GF-D8 (cell line): ENCODE results near the gene STPG4.
"Not testable (repeated sequence)": the region's sequence is repeated elsewhere in the genome, so short reads cannot be mapped to it uniquely, and the experiment has no call there.

ENCODE experiments used
- DNase-seq: peaks from one replicate; lab custom pipeline; 2025; lab: John Stamatoyannopoulos, UW

STPG4 gene

GRCh38 chr2:47172922-47173695 is 18.0 kb upstream of the STPG4 start:
- no peak for DNase-seq

DNA sequence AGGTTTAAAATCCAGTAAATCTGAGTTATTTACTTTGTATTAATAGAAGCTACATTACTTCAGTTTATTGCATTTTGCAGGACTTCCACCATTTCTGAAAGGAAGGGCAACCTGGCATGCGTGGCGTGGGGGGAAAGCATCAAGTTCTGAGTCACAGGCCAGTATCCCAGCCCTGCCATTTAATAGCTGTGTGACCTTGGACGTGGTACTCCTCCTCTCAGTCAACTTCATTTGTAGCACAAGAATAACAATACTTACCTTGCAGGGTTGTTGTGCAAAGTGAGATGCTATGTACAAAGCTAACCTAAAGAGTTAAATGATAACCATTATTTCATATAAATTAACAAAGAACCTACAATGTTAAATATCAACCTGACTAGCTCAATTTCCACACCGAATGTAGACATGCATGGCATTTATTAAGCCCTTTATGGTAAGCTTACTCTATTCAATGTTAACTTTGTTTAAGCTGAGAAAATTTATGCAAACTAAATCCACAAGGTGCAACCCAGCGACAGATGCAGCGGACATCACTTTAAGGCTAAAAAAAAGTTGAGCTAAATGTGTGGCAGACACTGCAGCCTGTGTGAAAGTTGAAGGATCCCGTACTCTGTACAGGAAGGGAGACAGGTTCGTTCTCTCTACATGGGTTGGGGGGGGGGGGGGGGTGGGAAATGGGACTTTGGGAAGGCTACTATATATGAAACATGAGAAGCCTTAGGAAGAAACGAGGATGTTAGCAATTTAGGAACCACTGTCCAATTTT is 17.2 kb upstream of the STPG4 start:
- no peak for DNase-seq

DNA sequence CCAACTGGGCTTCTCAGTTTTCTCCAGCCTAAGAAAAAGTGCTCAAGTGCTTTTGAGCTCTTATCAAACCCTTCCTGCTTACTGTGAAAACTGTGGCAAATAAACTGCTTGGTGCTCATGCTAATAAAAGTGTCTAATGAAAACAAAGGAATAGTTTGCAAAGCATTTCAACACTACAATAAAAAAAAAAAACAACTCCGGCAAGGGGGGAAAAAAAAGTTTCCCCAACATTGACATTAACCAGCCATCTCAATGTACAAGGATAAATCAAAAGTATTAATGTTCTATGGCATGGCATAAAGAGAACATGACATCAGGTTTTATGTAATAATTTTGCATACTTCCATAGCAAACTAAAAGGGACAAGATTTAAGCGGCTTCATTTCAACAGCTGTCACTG is 14.7 kb upstream of the STPG4 start:
- DNase-seq = no peak

DNA sequence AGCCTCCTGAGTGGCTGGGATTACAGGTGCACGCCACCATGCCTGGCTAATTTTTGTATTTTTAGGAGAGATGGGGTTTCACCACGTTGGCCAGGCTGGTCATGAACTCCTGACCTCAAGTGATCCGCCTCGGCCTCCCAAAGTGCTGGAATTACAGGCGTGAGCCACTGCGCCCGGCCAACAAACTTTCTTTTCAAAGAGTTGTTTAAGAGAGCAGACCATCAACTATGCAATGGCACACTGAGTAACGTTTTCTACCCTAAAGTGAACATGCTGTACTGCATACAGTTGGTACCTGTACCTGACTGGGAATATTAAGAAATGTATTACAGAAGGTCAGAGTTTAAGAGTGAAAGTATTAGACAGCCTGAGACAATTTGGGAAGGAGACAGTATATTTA is 13.8 kb upstream of the STPG4 start:
- DNase-seq = not testable (repeated sequence)

DNA sequence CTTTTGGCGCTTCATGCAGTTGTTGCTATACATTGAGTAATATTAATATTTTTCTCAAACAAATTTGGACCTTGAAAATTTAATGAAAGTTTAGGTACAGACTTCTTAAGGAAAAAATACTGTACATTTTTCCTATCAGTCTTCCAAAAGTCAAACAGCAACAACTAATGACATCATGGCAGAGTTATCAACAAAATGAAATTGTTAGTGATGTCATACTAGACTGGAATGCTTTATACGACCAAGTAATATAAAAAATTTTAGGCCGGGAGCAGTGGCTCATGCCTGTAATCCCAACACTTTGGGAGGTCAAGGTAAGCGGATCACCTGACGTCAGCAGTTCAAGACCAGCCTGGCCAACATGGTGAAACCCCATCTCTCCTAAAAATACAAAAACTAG is 12.0 kb upstream of the STPG4 start:
- no peak for DNase-seq

- no peak for DNase-seq
Measured at GRCh38 chr2:47165001-47165555, 10.0 kb upstream of the STPG4 start.

DNA sequence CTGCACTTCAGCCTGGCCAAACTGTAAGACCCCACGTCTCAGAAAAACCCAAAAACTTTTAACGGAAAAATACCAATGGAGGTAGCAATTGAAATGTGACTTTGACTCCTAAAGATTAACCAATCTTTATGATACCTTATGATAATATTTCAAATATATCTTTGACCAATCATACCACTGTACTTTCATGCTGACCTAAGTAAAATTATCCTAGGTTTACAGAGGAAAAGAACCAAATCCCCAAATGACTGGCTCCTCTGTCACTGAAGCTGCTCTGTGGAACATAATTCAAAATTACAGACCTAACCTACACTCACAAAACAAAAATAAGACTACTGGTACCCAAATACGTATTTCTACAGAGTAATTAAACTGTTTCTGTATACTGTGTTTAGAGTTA is 7.7 kb upstream of the STPG4 start:
- no peak for DNase-seq

GRCh38 chr2:47161475-47161874 is 6.4 kb upstream of the STPG4 start:
- DNase-seq = no peak

DNA sequence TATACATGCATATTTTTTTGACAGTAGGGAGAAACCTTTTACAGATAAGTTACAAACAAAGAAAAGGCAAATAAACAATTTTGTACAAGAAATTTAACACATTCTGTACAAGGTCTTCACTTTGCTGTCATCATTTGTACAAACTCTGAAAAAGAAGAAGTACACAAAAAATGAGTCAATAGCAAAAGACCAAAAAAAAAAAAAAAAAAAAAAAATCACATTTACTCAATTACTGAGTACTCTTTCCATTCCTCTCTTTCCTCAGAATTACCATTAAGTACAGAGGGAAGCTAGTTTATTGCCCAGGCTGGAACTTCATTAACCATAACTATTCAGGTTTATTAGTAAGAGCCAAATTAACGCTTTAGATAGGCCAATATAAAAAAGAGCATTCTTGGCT is 5.6 kb upstream of the STPG4 start:
- no peak for DNase-seq

- no peak for DNase-seq
Measured at GRCh38 chr2:47160211-47160610, 5.1 kb upstream of the STPG4 start.

DNA sequence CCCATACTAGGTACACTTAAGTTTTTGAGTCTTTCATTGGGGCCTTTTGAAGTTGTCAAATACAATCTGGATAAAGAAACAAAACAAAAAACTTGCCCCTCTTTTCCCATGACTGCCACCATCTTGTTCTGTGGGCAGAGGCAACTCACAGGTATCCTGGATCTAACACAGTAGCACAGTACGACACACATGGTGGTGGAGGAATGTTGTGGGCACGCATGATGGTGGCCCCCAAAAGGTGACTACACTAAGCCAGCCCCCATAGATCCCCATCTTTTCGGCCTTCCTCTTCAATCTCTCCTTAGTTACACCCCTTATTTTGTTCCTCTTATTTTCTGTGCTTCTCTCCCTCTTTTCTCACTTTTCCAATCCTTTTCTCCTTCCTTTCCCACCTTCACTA is 4.5 kb upstream of the STPG4 start:
- DNase-seq = no peak

GRCh38 chr2:47158576-47158975 is 3.5 kb upstream of the STPG4 start:
- no peak for DNase-seq

- DNase-seq = no peak
Measured at GRCh38 chr2:47152803-47153202, 2.3 kb downstream of the STPG4 start.

GRCh38 chr2:47150175-47150574 is 4.9 kb downstream of the STPG4 start:
- no peak for DNase-seq

- no peak for DNase-seq
Measured at GRCh38 chr2:47147021-47147420, 8.1 kb downstream of the STPG4 start.

GRCh38 chr2:47145466-47145865 is 9.6 kb downstream of the STPG4 start:
- no peak for DNase-seq

DNA sequence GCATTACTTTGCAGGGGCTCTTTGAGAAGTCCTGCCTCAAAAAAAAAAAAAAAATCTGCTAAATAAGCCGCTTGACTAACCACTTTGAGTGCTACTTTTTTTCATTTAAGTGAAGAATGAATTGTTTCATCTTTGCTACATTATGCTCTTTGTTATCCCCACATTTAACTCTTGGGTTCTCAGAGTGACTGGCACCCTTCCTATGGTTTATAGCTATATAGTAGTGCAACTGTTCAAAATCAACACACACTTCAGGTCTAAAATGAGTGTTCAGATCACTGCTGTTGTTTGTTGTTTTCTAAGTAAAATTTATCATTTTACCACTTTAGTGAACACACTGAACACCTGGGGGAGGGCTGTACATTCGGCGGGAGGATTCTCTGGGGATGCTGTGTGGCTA is 13.6 kb downstream of the STPG4 start:
- no peak for DNase-seq

DNA sequence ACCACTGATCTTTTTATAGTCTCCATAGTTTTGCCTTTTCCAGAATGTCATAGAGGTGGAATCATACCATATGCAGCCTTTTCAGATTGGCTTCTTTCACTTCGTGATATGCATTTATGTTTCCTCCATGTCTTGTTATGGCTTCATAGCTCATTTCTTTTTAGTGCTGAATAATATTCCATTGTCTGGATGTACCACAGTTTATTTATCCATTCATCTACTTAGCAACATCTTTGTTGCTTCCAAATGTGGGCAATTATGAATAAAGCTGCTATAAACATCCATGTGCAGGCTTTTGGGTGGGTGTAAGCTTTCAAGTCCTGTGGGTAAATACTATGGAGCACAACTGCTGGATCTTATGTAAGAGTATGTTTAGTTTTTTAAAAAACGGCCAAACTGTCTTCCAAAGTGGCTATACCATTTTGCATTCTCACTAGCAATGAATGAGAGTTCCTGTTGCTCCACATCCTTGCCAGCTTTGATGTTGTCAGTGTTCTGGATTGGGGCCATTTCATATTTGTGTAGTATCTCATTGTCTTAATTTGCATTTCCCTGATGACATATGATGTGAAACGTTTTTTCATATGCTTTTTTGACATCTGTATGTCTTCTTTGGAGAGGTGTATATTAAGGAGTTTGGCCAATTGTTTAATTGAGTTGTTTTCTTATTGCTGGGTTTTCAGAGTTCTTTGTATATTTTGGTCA is 20.6 kb downstream of the STPG4 start:
- no peak for DNase-seq

DNA sequence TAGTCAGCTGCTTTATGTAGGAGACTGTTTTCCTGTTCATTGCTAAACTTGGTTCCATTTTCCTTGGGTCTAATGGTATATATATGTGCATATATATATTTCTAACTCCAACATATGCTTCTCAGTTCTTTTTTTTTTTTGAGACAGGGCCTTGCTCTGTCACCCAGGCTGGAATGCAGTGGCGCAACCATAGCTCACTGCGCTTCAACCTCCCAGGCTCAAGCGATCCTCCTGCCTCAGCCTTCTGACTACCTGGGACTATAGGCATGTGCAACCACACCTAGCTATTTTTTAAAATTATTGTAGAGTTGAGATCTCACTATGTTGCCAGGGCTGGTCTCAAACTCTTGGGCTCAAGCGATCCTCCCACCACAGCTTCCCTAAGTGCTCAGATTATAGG is 22.1 kb downstream of the STPG4 start:
- no peak for DNase-seq

GRCh38 chr2:47129191-47129706 is 25.9 kb downstream of the STPG4 start:
- no peak for DNase-seq

GRCh38 chr2:47128705-47129104 is 26.4 kb downstream of the STPG4 start:
- DNase-seq = no peak

DNA sequence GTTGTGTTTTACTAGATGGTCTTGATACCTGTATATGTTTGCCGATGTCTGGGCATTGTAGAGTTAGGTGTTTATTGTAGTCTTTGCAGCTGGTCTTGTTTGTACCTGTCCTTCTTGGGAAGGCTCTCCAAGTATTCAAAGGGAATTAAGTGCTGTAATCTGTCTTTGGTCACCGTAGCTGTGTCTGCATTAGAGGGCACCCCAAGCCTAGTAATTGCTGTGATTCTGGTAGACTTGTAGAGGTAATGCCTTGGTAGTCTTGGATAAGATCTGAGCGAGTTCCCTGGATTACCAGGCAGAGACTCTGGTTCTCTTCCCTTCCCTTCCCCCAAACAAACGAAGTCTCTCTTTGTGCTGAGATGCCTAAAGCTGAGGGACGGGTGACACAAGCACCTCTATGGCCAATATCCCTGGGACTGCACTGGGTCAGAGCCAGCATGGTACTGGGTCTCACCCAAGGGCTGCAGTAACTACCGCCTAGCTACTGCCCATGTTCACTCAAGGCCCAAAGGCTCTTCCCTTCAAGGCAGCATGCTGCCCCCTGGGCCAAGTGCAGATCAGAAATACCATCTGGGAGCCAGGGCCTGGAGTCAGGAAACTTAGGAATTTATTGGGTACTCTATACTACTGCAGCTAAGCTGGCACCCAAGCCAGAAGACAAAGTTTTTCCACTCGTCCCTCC is 27.1 kb downstream of the STPG4 start:
- DNase-seq = no peak
